ENCODE data around the gene KCNJ10.
A peak's percentile ranks its signal among the peaks of the same experiment; 100 is the strongest.

The KCNJ10 gene

GRCh38 chr1:159996653-159997052 is 73.3 kb downstream of the KCNJ10 start:
- ChIA-PET CTCF (interaction anchor here (11.3 kb wide), 1 partner anchor 10 kb away, joined by 164 read pairs; no protein-coding TSS in a partner anchor), POLR2A (interaction anchor here (0.6 to 1.6 kb wide), 2 partner anchors 58 to 72 kb away, joined by 3 to 5 read pairs; partner anchors contain the start of gene TAGLN2)
- DNase-seq (ENCODE audit: low read depth, low spot score), result peak; percentile 83
- H3K4me3 ChIP-seq (ENCODE audit: low read depth, low read length), result no peak overlapping the region
- TF ChIP-seq, protein P1, sequence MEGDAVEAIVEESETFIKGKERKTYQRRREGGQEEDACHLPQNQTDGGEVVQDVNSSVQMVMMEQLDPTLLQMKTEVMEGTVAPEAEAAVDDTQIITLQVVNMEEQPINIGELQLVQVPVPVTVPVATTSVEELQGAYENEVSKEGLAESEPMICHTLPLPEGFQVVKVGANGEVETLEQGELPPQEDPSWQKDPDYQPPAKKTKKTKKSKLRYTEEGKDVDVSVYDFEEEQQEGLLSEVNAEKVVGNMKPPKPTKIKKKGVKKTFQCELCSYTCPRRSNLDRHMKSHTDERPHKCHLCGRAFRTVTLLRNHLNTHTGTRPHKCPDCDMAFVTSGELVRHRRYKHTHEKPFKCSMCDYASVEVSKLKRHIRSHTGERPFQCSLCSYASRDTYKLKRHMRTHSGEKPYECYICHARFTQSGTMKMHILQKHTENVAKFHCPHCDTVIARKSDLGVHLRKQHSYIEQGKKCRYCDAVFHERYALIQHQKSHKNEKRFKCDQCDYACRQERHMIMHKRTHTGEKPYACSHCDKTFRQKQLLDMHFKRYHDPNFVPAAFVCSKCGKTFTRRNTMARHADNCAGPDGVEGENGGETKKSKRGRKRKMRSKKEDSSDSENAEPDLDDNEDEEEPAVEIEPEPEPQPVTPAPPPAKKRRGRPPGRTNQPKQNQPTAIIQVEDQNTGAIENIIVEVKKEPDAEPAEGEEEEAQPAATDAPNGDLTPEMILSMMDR (IDR thresholded peaks at IDR 0.05; ENCODE audit: insufficient read depth, low read length, missing control alignments), result no peak

DNA sequence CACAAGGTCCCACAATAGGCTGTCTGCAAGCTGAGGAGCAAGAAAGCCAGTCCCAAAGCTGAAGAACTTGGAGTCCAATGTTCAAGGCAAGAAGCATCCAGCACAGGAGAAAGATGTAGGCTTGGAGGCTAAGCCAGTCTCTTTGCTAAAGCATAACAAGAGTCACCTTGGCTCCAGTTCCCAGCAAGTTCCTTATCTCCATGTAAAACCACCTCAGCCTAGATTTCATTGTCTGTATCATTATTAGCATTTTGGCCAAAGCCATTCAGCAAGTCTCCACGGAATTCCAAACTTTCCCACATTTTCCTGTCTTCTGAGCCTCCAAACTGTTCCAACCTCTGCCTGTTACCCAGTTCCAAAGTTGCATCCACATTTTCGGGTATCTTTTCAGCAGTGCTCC is 75.1 kb downstream of the KCNJ10 start:
- no peak for DNase-seq (ENCODE audit: low read depth, low spot score)
- TF ChIP-seq, protein P1 (IDR thresholded peaks at IDR 0.05; ENCODE audit: insufficient read depth, low read length, missing control alignments), result no peak
- ChIA-PET CTCF (interaction anchor here (2.2 to 11.3 kb wide), 2 partner anchors 12 to 58 kb away, joined by 6 to 164 read pairs; no protein-coding TSS in a partner anchor), POLR2A (no interaction called here)
- no peak overlapping the region for H3K4me3 ChIP-seq (ENCODE audit: low read depth, low read length)

GRCh38 chr1:159993911-159994310 is 76.0 kb downstream of the KCNJ10 start:
- CTCF ChIA-PET, result interaction anchor here (2.2 to 11.3 kb wide), 2 partner anchors 12 to 57 kb away, joined by 6 to 164 read pairs; no protein-coding TSS in a partner anchor
- DNase-seq (ENCODE audit: low read depth, low spot score), result no peak

DNA sequence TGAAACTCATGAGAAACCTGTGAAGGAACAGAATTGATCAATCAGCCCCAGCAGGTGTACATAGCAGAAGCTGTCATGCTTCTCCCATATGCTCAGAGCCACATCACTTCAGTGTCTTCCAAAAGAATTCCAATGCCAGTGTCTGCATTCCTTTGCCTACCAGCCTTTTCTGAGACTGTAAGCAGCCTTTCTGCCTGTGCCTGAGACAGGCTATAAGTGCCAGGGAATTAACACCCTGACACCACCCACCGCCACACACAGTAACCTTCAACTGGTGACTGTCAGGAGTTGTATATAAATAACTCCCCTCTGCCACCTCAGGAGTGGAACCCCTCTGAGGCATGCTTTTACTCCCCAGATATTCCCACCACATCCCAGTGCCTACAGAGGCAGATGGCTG is 77.8 kb downstream of the KCNJ10 start:
- no peak overlapping the region for H3K4me3 ChIP-seq (ENCODE audit: low read depth, low read length)
- ChIA-PET CTCF (interaction anchor here (1.6 to 11.3 kb wide), 3 partner anchors 10 to 56 kb away, joined by 4 to 164 read pairs (median 5); no protein-coding TSS in a partner anchor), POLR2A (no interaction called here)
- TF ChIP-seq, protein P1 (IDR thresholded peaks at IDR 0.05; ENCODE audit: insufficient read depth, low read length, missing control alignments), result no peak
- DNase-seq (ENCODE audit: low read depth, low spot score), result no peak

More at GRCh38 chr1:159993911-159994310, 76.0 kb downstream of the KCNJ10 start:
- H3K4me3 ChIP-seq (ENCODE audit: low read depth, low read length), result no peak overlapping the region
- POLR2A ChIA-PET, result no interaction called here
- TF ChIP-seq, protein P1 (IDR thresholded peaks at IDR 0.05; ENCODE audit: insufficient read depth, low read length, missing control alignments), result no peak

GRCh38 chr1:159991513-159991912 is 78.4 kb downstream of the KCNJ10 start:
- H3K4me3 ChIP-seq (ENCODE audit: low read depth, low read length), result no peak overlapping the region
- no peak for DNase-seq (ENCODE audit: low read depth, low spot score)
- ChIA-PET POLR2A (no interaction called here), CTCF (interaction anchor here (2.1 to 11.3 kb wide), 2 partner anchors 15 to 56 kb away, joined by 5 to 164 read pairs; no protein-coding TSS in a partner anchor)
- TF ChIP-seq, protein P1 (IDR thresholded peaks at IDR 0.05; ENCODE audit: insufficient read depth, low read length, missing control alignments), result no peak

- no peak for DNase-seq (ENCODE audit: low read depth, low spot score)
- TF ChIP-seq, protein P1 (IDR thresholded peaks at IDR 0.05; ENCODE audit: insufficient read depth, low read length, missing control alignments), result no peak
- no peak overlapping the region for H3K4me3 ChIP-seq (ENCODE audit: low read depth, low read length)
- CTCF ChIA-PET, result interaction anchor here (0.9 to 11.3 kb wide), 4 partner anchors 12 to 54 kb away, joined by 3 to 164 read pairs (median 4); no protein-coding TSS in a partner anchor
- POLR2A ChIA-PET, result no interaction called here
Observed at GRCh38 chr1:159990005-159990404, 80.0 kb downstream of the KCNJ10 start.

All from AG04449 (cell line).